ENCODE results near the gene POU2F3.

POU2F3 gene

DNA sequence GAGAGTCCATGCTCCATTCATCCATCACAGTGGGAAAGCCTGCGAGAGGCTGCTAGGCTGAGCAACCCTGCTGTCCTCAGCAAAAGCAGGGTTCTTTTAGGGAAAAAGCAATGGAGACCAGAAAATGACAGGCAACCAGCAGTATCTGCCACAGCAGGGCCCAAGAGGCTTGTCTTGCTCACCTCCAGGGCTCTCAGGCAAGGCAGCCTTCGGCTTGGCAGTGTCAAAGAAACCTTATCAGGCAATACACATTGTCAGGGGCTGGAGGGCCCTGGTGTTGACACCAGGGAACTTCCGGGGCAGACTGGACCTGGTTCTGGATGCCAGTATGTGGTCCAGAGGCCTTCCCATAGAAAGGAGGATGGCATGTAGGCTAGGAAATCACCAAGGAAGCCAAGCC, 74.9 kb downstream of the POU2F3 start:
- H3K4me3 ChIP-seq (ENCODE audit: low read depth, low read length) = no peak overlapping the region
- TF ChIP-seq, protein P1, sequence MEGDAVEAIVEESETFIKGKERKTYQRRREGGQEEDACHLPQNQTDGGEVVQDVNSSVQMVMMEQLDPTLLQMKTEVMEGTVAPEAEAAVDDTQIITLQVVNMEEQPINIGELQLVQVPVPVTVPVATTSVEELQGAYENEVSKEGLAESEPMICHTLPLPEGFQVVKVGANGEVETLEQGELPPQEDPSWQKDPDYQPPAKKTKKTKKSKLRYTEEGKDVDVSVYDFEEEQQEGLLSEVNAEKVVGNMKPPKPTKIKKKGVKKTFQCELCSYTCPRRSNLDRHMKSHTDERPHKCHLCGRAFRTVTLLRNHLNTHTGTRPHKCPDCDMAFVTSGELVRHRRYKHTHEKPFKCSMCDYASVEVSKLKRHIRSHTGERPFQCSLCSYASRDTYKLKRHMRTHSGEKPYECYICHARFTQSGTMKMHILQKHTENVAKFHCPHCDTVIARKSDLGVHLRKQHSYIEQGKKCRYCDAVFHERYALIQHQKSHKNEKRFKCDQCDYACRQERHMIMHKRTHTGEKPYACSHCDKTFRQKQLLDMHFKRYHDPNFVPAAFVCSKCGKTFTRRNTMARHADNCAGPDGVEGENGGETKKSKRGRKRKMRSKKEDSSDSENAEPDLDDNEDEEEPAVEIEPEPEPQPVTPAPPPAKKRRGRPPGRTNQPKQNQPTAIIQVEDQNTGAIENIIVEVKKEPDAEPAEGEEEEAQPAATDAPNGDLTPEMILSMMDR (IDR thresholded peaks at IDR 0.05; ENCODE audit: borderline replicate concordance, insufficient read depth, low read depth, low read length) = no peak

DNA sequence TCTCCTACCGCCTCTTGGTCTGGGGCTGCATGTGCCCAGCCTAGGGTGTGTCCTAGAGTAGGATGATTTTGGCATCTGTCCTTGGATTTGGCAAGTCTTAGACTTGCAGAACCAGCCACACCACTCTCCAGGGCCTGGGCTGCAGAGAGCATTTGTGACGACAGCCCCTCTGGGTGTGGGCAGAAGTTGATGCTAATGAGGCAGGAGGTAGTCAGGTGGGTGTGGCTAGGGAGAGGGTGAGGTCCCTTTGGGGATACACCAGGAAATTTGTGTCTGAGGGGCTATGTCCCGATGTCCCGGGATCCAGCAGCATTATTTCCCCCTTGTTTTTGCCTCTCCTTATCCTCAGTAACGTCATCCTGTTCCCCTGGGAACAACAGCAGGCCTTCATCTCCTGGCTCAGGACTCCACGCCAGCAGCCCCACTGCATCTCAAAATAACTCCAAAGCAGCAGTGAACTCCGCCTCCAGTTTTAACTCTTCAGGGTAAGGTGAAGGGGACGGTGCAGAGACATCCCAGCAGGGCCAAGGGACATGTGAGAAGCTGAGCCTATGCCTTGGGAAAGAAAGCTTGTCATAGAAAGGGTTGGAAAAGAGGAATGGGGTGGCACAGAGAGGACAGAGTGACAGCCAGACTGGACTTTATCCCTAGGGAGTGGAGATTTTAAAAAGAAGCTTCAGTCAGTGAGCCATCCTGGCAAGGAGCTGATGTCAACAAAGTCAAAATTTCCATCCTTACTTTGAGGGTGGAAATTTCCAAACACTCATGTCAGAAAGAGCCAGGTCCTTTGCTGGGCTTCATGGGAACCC, 77.1 kb downstream of the POU2F3 start:
- TF ChIP-seq, protein P1 (IDR thresholded peaks at IDR 0.05; ENCODE audit: borderline replicate concordance, insufficient read depth, low read depth, low read length) = no peak
- no peak overlapping the region for H3K4me3 ChIP-seq (ENCODE audit: low read depth, low read length)

DNA sequence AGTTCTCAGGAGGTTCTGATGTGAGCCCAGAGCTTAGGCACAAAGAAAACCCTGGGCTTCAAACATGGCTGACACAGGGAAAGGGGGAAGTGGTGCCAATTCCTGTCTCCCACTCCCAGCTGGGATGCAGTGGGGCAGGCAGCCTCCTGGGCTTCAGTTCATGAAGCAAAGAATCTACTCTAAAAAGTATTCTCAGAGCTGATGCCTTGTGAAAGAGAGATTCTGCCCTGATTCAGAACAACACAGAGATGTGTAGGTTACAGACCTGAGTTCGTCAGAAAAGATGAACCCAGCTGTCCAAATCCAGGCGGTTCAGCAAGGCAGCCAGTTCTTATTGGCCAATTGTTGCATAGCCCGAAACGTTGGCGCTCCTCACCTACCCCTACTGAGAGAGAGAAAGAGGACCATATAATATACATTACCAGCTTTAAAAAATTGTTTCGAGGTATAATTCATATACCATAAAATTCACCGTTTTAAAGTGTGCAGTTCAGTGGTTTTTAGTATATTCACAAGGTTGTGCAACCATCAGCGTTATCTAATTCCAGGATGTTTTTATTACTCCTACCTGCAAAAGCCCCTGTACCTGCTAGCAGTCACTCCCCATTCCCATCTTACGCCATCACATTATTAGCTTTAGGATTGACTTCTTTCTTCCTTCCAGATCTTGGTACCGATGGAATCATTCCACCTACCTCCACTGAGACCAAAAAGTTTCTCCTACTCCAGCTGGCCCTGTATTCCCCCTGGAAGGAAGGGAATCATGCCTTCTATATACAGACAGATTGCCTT, 77.9 kb downstream of the POU2F3 start:
- H3K4me3 ChIP-seq (ENCODE audit: low read depth, low read length) = no peak overlapping the region
- TF ChIP-seq, protein P1 (IDR thresholded peaks at IDR 0.05; ENCODE audit: borderline replicate concordance, insufficient read depth, low read depth, low read length) = no peak

DNA sequence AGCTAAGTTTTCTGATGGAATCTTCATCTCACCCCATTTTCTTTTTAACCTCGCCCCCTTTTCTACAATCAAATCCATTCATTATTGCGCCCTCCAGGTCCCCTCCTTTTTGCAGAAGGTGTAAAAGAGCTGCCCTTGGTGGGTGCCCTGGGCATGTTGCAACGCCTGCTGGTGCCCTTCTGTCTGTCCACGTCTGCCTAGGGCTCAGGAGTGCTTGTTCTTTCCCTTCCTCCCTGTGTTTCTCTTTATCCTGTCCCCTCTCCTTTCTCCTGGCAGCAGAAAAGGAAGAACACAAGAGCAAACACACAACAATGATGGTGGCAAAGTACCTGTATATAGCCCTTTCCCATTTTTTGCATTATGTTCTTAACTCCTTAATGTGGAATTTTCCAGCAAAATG, 79.0 kb downstream of the POU2F3 start:
- H3K4me3 ChIP-seq (ENCODE audit: low read depth, low read length) = no peak overlapping the region

DNA sequence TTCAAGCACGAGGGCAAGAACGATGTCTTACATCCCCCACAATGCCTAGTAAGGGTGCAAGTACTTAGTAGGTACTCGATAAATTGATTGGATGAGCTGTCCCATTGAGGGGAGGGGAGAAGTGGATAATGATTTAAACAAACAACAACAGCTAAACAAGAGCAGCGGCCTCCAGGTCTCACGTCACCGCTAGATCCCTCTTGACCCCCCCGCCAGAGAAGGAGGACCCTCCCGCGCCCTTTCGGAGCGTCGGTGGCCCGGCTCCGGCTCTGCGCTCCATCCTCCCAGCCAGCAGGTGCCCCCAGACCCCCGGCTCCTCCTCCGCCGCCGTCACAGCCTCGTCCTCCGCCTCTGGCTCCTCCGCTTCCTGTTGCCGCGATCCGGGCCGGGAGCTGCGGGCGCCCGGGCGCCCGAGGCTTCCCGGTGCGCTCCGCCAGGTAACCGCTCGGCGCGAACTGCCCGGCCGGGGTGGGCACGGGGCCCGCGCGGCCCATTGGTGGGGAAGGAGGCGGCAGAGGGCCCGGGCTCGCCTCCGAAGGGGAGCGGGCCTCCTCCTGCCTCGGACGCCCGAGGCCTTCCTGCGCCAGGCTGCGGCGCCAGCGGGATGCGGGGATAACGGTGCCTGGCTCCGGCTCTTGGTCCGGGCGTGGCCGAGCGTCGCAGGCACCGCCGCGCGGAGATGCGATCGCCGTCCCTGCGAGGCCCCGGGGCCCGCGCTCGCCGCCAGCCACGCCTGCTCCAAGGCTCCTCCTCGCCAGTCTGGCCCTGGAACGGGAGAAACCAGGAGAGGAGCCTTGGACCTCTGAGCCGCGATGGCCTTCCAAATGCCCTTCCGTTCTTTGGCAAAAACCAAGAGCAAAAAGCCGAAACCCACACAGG, 85.2 kb downstream of the POU2F3 start, which contains the start of gene TLCD5:
Gene TLCD5 (plus strand): TSS at position 368 of the 879 bp plus-strand sequence. CDS start 2,143 bp downstream, outside the sequence.
- peak within 1 kb of the TSS; percentile 86 for H3K4me3 ChIP-seq (ENCODE audit: low read depth, low read length)

More for the DNA sequence above, 79.0 kb downstream of the POU2F3 start:
- TF ChIP-seq, protein P1 (IDR thresholded peaks at IDR 0.05; ENCODE audit: borderline replicate concordance, insufficient read depth, low read depth, low read length) = no peak

DNA sequence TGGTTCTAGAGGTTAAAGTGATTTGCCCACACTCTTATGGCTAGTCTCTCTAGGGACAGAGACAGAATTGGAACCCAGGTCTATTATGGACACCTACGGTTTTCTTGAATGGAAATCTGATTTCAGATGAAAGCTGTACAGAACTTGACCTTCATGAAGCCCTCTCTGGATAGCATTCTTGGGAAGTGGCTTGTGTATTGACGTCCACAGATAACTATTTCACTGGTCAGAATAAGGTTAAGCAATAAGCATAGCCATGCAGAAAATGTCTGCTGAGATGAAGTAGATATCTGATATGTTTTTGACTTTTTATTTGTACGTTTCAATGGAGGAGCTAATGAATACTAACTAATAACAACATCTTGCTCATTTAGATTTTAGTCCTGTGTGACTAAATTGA, 86.3 kb downstream of the POU2F3 start:
- H3K4me3 ChIP-seq (ENCODE audit: low read depth, low read length) = no peak overlapping the region
- TF ChIP-seq, protein P1 (IDR thresholded peaks at IDR 0.05; ENCODE audit: borderline replicate concordance, insufficient read depth, low read depth, low read length) = no peak

More for the DNA sequence above, 85.2 kb downstream of the POU2F3 start, which contains the start of gene TLCD5:
- TF ChIP-seq, protein P1 (IDR thresholded peaks at IDR 0.05; ENCODE audit: borderline replicate concordance, insufficient read depth, low read depth, low read length) = 0 out of 2 replicates have a peak, but pooled peaks have one; percentile 6

Data from GM12875 (cell line).